Loucy (cell line): ENCODE data around the gene C16orf90.

ENCODE experiments used
- H2AFZ ChIP-seq: fragments of 200-600 bp; sonication (generic); 2 replicates; pipeline ENCODE4 v1.6.0; 2016; ENCODE audit warnings: antibody characterized with exemption, mild to moderate bottlenecking, low read length, moderate library complexity
- H3F3A ChIP-seq: fragments of 200-600 bp; 2 replicates; pipeline ENCODE4 v1.6.0; 2016; ENCODE audit warnings: antibody characterized with exemption, low read depth, mild to moderate bottlenecking
- H3K27me3 ChIP-seq: fragments of 200-600 bp; sonication (generic); 2 replicates; pipeline ENCODE4 v1.6.1; 2014; ENCODE audit warnings: low read length, mild to moderate bottlenecking; ENCODE audit not compliant: insufficient read depth, poor library complexity, severe bottlenecking
- H3K36me3 ChIP-seq: fragments of 200-600 bp; sonication (generic); 2 replicates; pipeline ENCODE4 v1.6.1; 2016; ENCODE audit warnings: low read length; ENCODE audit not compliant: insufficient read depth
- H3K4me1 ChIP-seq: fragments of 200-600 bp; sonication (generic); 2 replicates; pipeline ENCODE4 v1.5.1; 2014; ENCODE audit warnings: low read length, mild to moderate bottlenecking; ENCODE audit not compliant: insufficient read depth, poor library complexity, severe bottlenecking
- H3K4me2 ChIP-seq: fragments of 200-600 bp; sonication (generic); 2 replicates; pipeline ENCODE4 v1.6.0; 2014; ENCODE audit warnings: antibody characterized with exemption, low read length, low read depth, mild to moderate bottlenecking; ENCODE audit not compliant: poor library complexity, severe bottlenecking
- H3K4me3 ChIP-seq: fragments of 200-600 bp; sonication (generic); 2 replicates; pipeline ENCODE4 v1.5.1; 2014; ENCODE audit warnings: low read length, mild to moderate bottlenecking, mixed read lengths; ENCODE audit not compliant: poor library complexity, severe bottlenecking
- H3K79me2 ChIP-seq: fragments of 200-600 bp; sonication (generic); 2 replicates; pipeline ENCODE4 v1.6.1; 2014; ENCODE audit warnings: low read length; ENCODE audit not compliant: insufficient read depth
- H3K9ac ChIP-seq: fragments of 200-600 bp; sonication (generic); 2 replicates; pipeline ENCODE4 v1.6.0; 2014; ENCODE audit warnings: mild to moderate bottlenecking, low read depth, low read length, moderate library complexity; ENCODE audit not compliant: poor library complexity, severe bottlenecking
- H3K9me2 ChIP-seq: fragments of 200-600 bp; sonication (generic); replicated peaks from 2 replicates; pipeline ENCODE4 v1.6.1; 2016; ENCODE audit warnings: low read depth, low read length, mixed read lengths
- H3K9me3 ChIP-seq: fragments of 200-600 bp; sonication (generic); 2 replicates; pipeline ENCODE4 v1.6.1; 2014; ENCODE audit warnings: mild to moderate bottlenecking, antibody characterized with exemption, low read length, low read depth; ENCODE audit not compliant: insufficient read depth
- H4K20me1 ChIP-seq: fragments of 200-600 bp; sonication (generic); 2 replicates; pipeline ENCODE4 v1.6.0; 2014; ENCODE audit warnings: antibody characterized with exemption, low read length, mild to moderate bottlenecking; ENCODE audit not compliant: insufficient read depth, poor library complexity, severe bottlenecking
- EZH2phosphoT487 ChIP-seq: fragments of 200-600 bp; IDR thresholded peaks from 2 replicates; pipeline ENCODE4 v1.6.1; 2018; ENCODE audit warnings: antibody characterized with exemption, mild to moderate bottlenecking, moderate library complexity, borderline replicate concordance
- TF ChIP-seq, protein P1 (sequence below): fragments of 200-600 bp; sonication (generic); conservative IDR thresholded peaks from 2 replicates; pipeline ENCODE4 v1.5.1; 2014; ENCODE audit warnings: mild to moderate bottlenecking, antibody characterized with exemption, low read length

The C16orf90 gene

DNA sequence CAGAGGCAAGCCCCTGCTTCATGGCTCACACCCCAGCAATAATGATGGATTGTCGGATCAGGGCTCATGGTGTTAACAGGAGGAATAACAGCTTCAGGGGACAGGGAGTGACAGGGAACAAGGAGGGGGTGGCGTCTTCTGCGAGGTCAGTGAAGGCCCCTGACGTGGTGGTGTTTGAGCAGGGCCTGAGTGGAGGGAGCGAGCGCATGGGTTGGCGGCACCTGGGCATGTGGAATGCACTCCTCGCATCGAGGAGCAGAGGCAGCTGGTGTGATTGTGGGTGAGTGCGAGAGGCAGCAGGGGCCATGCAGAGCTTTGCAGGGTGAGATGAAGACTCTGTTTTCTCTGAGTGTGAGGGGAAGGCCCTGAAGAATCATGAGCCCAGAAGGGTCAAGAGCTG lies 38.8 kb upstream of the C16orf90 start:
- H2AFZ ChIP-seq, result no peak overlapping the region
- no peaks in the 10 kb centered on the region for H3K9me2 ChIP-seq
- no peaks in the 10 kb centered on the region for H3K4me1 ChIP-seq
- H3K9me3 ChIP-seq, result no peaks in the 10 kb centered on the region
- H3K27me3 ChIP-seq, result no peaks in the 10 kb centered on the region
- no peak overlapping the region for H3K4me3 ChIP-seq
- no peaks in the 10 kb centered on the region for H4K20me1 ChIP-seq
- no peak overlapping the region for H3K4me2 ChIP-seq
- H3K9ac ChIP-seq, result no peak overlapping the region
- no peaks in the 10 kb centered on the region for H3F3A ChIP-seq
- TF ChIP-seq, protein P1, sequence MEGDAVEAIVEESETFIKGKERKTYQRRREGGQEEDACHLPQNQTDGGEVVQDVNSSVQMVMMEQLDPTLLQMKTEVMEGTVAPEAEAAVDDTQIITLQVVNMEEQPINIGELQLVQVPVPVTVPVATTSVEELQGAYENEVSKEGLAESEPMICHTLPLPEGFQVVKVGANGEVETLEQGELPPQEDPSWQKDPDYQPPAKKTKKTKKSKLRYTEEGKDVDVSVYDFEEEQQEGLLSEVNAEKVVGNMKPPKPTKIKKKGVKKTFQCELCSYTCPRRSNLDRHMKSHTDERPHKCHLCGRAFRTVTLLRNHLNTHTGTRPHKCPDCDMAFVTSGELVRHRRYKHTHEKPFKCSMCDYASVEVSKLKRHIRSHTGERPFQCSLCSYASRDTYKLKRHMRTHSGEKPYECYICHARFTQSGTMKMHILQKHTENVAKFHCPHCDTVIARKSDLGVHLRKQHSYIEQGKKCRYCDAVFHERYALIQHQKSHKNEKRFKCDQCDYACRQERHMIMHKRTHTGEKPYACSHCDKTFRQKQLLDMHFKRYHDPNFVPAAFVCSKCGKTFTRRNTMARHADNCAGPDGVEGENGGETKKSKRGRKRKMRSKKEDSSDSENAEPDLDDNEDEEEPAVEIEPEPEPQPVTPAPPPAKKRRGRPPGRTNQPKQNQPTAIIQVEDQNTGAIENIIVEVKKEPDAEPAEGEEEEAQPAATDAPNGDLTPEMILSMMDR, result no peak
- TF ChIP-seq EZH2phosphoT487, result no peak
- no peaks in the 10 kb centered on the region for H3K36me3 ChIP-seq
- no peaks in the 10 kb centered on the region for H3K79me2 ChIP-seq

DNA sequence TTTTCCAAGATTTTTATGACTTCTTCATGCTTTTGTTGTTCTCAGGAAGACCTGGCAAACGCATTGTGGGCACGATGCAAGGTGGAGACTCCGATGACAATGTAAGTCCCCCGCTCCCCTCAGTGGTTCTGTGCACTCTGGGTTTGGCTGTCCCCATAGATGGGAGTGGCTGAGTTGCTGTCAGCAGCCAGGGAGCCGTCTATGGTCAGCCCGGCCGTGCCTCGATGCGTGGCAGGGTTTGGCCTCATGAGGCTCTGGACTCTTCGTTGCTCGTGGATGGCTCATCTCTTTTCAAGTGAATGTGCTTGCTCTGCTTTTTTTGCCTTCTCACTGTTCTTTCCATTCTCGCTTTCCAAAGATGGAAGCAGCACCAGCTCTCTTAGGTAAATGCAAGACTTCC lies 37.5 kb upstream of the C16orf90 start:
- Histone ChIP-seq H2AFZ (no peak overlapping the region), H3K4me1 (no peaks in the 10 kb centered on the region), H3K9ac (no peak overlapping the region), H3K4me3 (no peak overlapping the region), H3K9me2 (no peaks in the 10 kb centered on the region), H3K79me2 (no peaks in the 10 kb centered on the region), H3K4me2 (no peak overlapping the region), H3F3A (no peaks in the 10 kb centered on the region), H3K27me3 (no peaks in the 10 kb centered on the region), H3K9me3 (no peaks in the 10 kb centered on the region), H4K20me1 (no peaks in the 10 kb centered on the region), H3K36me3 (no peaks in the 10 kb centered on the region)
- no peak for TF ChIP-seq EZH2phosphoT487
- TF ChIP-seq, protein P1, result no peak

DNA sequence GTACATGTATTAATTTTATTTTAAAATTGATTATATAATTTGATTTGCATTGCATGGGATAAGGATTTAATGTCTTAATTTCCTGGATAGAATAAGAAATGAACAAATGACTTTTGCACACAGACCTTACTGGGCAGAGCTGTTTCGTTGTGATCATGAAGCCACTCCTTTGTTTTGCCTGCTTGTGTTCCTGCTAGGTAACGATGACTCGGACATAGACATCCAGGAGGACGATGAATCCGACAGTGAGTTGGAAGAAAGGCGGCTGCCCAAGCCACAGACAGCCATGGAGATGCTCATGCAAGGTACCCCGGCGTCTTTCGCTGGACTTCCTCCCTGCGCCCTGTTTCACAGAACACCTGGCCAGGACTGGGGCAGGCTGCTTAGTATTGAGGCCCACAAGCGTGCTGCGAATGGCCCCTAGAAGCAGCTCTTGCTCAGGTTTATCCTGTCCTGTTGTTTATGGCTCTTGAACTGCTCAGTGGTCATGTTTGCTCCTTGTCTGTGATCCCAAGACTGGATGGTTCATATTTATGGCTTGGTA lies 35.2 kb upstream of the C16orf90 start:
- H3K4me3 ChIP-seq, result no peak overlapping the region
- H3K27me3 ChIP-seq, result no peaks in the 10 kb centered on the region
- H3K9ac ChIP-seq, result no peak overlapping the region
- H3K4me1 ChIP-seq, result no peaks in the 10 kb centered on the region
- no peaks in the 10 kb centered on the region for H3K79me2 ChIP-seq
- no peak overlapping the region for H2AFZ ChIP-seq
- no peaks in the 10 kb centered on the region for H3K9me2 ChIP-seq
- H3K36me3 ChIP-seq, result no peaks in the 10 kb centered on the region
- H3F3A ChIP-seq, result no peaks in the 10 kb centered on the region
- TF ChIP-seq EZH2phosphoT487, result no peak
- TF ChIP-seq, protein P1, result no peak
- no peak overlapping the region for H3K4me2 ChIP-seq
- H4K20me1 ChIP-seq, result no peaks in the 10 kb centered on the region
- H3K9me3 ChIP-seq, result no peaks in the 10 kb centered on the region
